ENCODE data around the gene TRABD2B. TPM values are rescaled to one million over a fixed set of nuclear protein-coding genes. Genes with fewer than 3 reads are reported as not detected.

TRABD2B gene
- total RNA-seq, 1 donor from 2014 or later, result not detected

DNA sequence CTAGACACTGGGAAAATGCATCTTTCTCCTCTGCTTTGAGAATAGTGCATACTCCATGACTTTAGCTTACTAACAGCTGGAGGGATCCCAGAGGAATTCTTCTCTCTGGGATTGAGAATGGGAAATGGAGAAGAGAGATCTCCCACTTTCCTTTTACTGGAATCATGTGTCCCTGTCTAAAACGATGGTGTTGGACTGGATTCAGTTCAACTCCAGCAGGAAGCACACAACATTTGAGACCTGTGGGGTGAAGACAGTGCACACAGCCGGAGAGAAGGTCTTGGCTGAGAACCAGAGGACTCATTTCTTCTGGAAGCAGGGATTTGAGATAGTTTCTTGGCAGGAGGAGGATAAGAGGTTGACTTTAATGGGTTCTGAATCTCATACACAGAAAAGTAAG is 58.7 kb downstream of the TRABD2B start:
- no peak for DNase-seq (ENCODE audit: low read depth)

GRCh38 chr1:47937586-47938254 is 59.5 kb downstream of the TRABD2B start:
- DNase-seq (ENCODE audit: low read depth), result no peak

DNA sequence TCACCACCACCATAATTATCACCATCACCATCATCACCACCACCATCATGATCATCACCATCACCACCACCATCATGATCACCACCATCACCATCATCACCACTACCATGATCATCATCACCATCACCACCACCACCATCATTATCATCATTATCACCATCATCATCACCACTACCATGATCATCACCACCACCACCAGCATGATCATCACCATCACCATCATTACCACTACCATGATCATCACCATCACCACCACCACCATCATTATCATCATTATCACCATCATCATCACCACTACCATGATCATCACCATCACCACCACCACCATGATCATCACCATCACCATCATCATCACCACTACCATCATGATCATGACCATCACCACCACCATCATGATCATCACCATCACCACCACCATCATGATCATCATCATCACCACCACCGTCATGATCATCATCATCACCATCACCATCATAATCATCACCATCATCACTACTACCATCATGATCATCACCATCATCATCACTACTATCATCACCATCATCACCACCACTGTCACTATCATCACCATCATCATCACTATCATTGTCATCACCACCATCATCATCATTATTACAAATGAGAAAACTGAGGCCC is 60.2 kb downstream of the TRABD2B start:
- DNase-seq (ENCODE audit: low read depth), result no peak

- DNase-seq (ENCODE audit: low read depth), result no peak
Observed at GRCh38 chr1:47935856-47936255, 61.3 kb downstream of the TRABD2B start.

DNA sequence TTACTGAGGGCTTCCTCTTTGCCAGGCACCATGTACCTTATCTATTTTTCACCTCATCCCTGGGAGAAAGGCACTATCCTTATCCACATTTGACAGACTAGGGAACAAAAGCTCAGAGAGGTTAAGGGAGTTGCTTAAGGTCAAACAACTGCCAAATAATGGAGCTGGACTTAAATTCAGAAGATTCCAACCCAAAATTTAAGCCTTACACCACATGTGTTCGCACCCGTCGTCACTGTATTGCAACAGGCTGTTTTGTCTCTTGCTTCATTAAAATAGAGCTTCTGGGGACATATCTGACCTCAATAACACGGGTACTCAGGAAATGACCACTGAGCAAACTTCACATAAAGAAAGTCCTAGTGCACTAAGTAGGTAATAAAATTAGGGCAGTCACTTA is 62.0 kb downstream of the TRABD2B start:
- DNase-seq (ENCODE audit: low read depth), result no peak

DNA sequence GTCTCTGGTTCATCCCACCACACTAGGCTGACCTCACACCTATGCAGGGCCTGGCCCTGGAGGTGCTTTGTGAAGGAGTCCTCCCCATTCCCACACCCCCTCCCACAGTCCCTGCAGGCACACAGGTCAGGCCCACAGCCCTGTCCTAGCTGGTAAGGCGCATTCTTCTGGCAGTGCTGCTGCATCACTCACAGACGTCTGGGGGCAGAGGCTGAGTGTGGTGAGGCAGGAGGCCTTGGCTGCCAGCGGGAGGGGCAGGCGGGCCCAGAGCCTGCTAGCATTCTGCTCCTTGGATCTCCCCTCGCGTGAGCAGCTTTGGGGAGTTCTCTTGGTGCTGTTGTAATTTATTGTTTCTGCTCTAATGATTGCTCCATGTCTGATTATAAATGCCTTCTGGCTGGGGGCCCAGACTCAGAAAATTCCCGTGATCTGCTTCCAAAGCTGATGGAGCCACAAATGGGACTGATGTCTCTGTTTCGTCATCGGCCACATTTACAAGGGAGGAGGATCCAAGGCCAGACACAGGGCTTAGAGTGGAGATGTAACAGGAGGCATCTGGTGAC is 62.9 kb downstream of the TRABD2B start:
- no peak for DNase-seq (ENCODE audit: low read depth)

DNA sequence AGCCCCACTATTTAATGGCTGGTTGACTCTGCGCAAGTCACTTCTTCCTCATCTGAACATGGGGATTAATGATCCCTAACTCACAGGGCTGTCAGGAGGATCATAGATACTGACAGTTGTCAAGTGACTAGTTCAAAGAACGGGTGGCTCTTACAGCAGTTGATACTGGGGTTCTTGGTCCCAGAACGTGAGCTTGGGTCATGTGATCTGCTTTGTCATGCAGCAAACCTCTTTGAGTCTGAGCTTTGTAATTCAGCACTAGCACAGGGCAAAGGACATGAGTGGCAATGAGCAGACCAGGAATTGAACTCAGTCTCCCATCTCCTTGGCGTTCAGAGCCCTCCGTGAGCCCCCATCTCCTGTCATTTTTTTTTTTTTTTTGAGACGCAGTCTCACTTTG is 64.4 kb downstream of the TRABD2B start:
- no peak for DNase-seq (ENCODE audit: low read depth)

- no peak for DNase-seq (ENCODE audit: low read depth)
Observed at GRCh38 chr1:47931395-47931794, 65.8 kb downstream of the TRABD2B start.

DNA sequence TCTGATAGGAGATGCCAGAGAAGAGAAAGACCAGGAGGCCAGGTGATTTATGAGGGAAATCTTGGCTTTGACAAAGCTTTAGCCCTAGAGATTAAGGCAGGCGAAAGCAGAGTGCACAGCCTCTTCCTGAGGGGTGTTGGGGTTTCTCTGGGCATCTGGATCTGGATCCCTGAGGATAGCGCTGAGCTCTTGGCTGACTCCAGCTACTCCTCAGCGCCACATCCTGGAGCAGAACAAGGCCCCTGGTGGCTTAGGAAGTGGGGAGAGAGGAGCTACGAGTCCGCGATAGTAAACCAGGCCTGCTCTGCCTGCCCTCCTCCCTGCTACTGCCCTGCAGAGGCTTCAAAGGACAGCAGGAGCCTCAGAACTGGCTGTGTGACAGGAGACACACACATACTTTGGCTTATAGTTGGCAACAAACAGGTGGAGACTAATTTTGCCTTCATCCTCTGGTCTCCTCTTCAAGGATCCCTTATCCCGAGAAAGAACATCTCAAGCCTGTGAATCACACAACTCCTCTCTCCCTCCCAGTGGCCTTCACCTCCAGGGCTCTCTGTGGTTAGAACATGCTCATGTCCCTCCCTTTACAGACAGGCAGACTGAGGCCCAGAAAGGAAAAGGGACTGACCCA is 66.9 kb downstream of the TRABD2B start:
- DNase-seq (ENCODE audit: low read depth), result no peak

DNA sequence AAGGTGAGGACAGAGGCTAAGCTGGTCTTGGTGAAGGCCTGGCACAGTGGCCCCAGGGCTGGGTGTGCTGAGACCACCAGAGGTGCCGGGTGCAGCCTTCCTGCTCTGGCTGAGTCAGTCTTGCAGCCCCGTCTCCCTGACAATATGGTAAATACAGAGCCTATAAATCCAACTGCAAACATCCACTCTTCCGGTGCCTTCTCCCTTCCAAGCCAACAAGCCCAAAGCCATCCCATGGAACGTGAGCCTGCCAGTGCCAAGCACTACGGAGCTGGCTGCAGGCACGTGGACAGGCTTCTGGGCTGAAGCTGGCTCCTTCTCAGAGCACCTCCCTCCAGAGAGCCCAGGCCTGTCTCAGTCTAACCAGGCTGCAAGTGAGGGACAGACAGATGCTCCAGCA is 70.0 kb downstream of the TRABD2B start:
- DNase-seq (ENCODE audit: low read depth), result no peak

DNA sequence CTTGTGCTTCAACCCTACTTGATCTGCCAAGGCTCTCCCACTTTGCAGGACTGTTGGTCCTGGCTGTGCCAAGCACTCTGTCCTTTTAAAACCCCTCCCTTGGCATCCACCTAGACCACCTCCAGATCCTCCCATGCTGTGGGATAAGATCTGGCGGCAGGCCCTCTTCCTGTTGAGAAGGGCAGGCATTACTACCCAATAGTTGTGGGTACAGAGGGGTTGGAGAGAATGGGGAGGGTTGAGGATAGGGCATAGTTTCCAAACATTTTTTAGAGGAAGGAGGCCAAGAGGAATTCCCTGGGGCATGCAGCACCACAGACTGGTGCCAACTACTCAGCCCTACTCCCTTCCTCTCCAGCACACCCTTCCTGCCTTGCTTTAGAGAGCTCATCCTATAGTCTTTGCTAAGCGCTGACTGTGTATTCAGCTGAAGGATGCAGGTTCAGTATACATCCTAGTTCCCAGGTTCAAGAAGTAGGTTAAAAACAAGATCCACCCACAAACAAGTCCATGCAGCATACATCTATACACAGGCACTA is 70.7 kb downstream of the TRABD2B start:
- no peak for DNase-seq (ENCODE audit: low read depth)

- DNase-seq (ENCODE audit: low read depth), result no peak
Observed at GRCh38 chr1:47924270-47925048, 72.7 kb downstream of the TRABD2B start.

- DNase-seq (ENCODE audit: low read depth), result no peak
Observed at GRCh38 chr1:47921935-47922415, 75.2 kb downstream of the TRABD2B start.

DNA sequence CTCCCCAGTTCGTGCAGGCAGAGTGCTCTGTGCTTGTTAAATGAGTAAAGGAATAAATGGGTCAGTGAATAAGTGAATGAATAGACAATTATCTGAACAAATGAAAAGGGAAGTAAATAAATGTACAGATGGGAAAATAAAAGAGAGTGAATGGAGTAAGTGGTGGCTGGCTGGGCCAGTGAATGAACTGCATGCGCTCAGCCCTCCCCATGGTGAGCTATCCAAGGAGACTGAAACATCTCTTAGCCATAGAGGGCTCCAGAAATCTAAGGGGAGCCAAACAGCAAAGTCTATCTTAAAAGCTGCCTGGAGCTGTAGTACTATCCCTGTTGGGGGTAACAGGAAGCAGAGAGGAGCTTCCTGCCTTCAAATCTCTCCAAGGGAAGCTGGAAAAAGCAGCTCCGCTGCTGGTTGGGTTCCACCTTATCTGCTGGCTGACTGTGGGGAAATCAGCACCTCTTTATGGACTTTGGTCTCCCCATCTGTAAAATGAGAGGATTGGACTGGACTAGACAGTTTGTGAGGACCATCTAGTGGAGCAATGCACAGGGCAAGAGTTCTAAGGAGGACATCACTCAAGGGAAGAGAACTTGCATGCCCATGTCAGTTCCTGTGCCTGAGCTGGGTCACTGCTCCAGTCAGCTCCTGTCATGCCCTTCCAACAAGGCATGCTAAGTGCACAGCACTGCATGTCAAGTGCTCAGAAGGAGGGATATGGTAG is 77.9 kb downstream of the TRABD2B start:
- no peak for DNase-seq (ENCODE audit: low read depth)

DNA sequence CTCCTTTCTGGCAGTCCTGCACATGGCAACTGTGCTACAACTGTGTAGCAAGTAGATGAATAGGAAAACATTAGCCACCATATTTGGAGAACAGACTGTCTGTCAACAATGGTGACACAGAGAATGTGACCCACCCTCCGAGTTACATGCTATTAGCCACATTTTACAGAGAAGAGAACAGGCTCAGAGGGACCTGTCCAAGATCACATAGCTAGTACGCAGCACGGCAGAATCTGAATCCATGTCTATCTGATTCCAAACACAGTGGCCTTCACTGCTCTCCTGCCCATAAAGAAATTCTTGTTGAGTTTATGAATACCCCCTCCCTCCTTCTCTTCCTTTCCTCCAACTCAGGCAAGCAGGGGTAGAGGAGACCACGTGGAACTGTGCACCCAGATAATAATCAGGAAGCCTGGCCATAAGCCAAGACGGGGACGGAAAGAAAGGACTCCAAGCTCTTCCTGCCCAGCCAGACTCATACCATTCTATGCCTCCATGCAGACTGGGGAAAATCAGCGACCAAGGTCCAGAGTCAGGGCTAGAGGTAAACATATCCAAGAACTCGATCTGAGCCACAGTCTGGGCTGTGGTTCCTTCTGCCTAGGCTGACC is 78.8 kb downstream of the TRABD2B start:
- DNase-seq (ENCODE audit: low read depth), result no peak

GRCh38 chr1:47917687-47918086 is 79.5 kb downstream of the TRABD2B start:
- DNase-seq (ENCODE audit: low read depth), result no peak

GRCh38 chr1:47915677-47916353 is 81.4 kb downstream of the TRABD2B start:
- no peak for DNase-seq (ENCODE audit: low read depth)

- DNase-seq (ENCODE audit: low read depth), result no peak
Observed at GRCh38 chr1:47914952-47915676, 82.1 kb downstream of the TRABD2B start.
